DOHH2 (cell line): ENCODE data around the gene CCT8.

Experiments used
- CTCF ChIP-seq: fragments of 200-600 bp; sonication (generic); IDR thresholded peaks from one replicate; pipeline ENCODE4 v1.5.1; 2014; ENCODE audit warnings: antibody characterized with exemption, mild to moderate bottlenecking, low read depth, low read length; ENCODE audit not compliant: poor library complexity, severe bottlenecking
- EZH2phosphoT487 ChIP-seq: fragments of 200-600 bp; sonication (generic); IDR thresholded peaks from 2 replicates; pipeline ENCODE4 v1.6.1; 2017; ENCODE audit warnings: borderline replicate concordance, mild to moderate bottlenecking, antibody characterized with exemption, low read length, moderate library complexity, mixed read lengths

- TF ChIP-seq CTCF = no peak
- no peak for TF ChIP-seq EZH2phosphoT487
Measured at GRCh38 chr21:29022166-29022565, 51.3 kb downstream of the CCT8 start.
